Left renal cortex interstitium (tissue), 4 donors: ENCODE measurements around the gene TNS2. TPM values are rescaled to one million over a fixed set of nuclear protein-coding genes. Genes with fewer than 3 reads are reported as not detected.

Experiments
- DNase-seq, 4 donors: peaks; one replicate each; pipeline ENCODE4 v3.0.0-alpha.2; 2013; ENCODE audit warnings: low read depth in 4 of 4, low spot score in 2 of 4, missing footprints in 1 of 4
- polyA plus RNA-seq, 4 donors: library from polyadenylated mRNA; unstranded; fragments of 120-200 nt; gene quantifications; one replicate each; pipeline ENCODE4 v1.2.1, GENCODE V29; 2013; ENCODE audit not compliant: insufficient read length in 4 of 4

TNS2 gene
- polyA plus RNA-seq, 4 donors, result 66.5 to 168 (median 112) TPM

- DNase-seq, result no peak
These were observed 18.3 kb downstream of the TNS2 start for GRCh38 chr12:53067993-53068770.

GRCh38 chr12:53068811-53069585 is 19.1 kb downstream of the TNS2 start:
- no peak for DNase-seq

- no peak for DNase-seq
These were observed 20.0 kb downstream of the TNS2 start for GRCh38 chr12:53069621-53070410.

GRCh38 chr12:53070877-53071492 is 21.1 kb downstream of the TNS2 start:
- DNase-seq, result no peak

- no peak for DNase-seq
These were observed 22.0 kb downstream of the TNS2 start for GRCh38 chr12:53071591-53072551.

GRCh38 chr12:53073881-53074280 is 24.0 kb downstream of the TNS2 start:
- DNase-seq, result no peak

GRCh38 chr12:53074283-53074998 is 24.6 kb downstream of the TNS2 start:
- no peak for DNase-seq

GRCh38 chr12:53074999-53075370 is 25.1 kb downstream of the TNS2 start:
- no peak for DNase-seq

- DNase-seq, result no peak
These were observed 26.6 kb downstream of the TNS2 start for GRCh38 chr12:53076461-53076860.

GRCh38 chr12:53077030-53077429 is 27.2 kb downstream of the TNS2 start:
- no peak for DNase-seq

- no peak for DNase-seq
These were observed 28.8 kb downstream of the TNS2 start for GRCh38 chr12:53078425-53079225.

GRCh38 chr12:53079226-53080117 is 29.6 kb downstream of the TNS2 start, which contains the start of gene SPRYD3:
Gene SPRYD3 (minus strand): TSS chr12:53079390. CDS start chr12:53079333, 57 bp downstream.
- peak; percentile 89 to 94 (median 92) for DNase-seq

- DNase-seq, result no peak
These were observed 32.8 kb downstream of the TNS2 start for GRCh38 chr12:53082637-53083175.

- DNase-seq, result no peak
These were observed 36.5 kb downstream of the TNS2 start for GRCh38 chr12:53086361-53086760.

GRCh38 chr12:53090105-53090504 is 40.2 kb downstream of the TNS2 start:
- DNase-seq, result no peak

GRCh38 chr12:53090554-53090953 is 40.7 kb downstream of the TNS2 start:
- DNase-seq, result no peak

GRCh38 chr12:53091756-53092155 is 41.9 kb downstream of the TNS2 start:
- no peak for DNase-seq
